K562 (cell line): ENCODE data around the gene MBOAT2. TPM values are rescaled to one million over a fixed set of nuclear protein-coding genes. Genes with fewer than 3 reads are reported as not detected.

Experiments
- ARID1B ChIP-seq: fragments of 450-650 bp; IDR thresholded peaks from 2 replicates; pipeline ENCODE4 v1.6.1; 2016; ENCODE audit warnings: antibody characterized with exemption, mild to moderate bottlenecking, inconsistent platforms
- CSDE1 ChIP-seq, 2 experiments: fragments of 450-650 bp; IDR thresholded peaks; 2 replicates each; pipeline ENCODE4 v1.6.1; 2016; ENCODE audit warnings: mild to moderate bottlenecking in 1 of 2
- IRF2 ChIP-seq: sonication (generic); formaldehyde crosslinking; IDR thresholded peaks from 2 replicates; pipeline ENCODE4 v1.8.1; 2022; ENCODE audit warnings: mild to moderate bottlenecking, missing genetic modification reagents
- JUND ChIP-seq, 2 experiments: IDR thresholded peaks; 2 replicates in 1 of 2; 3 replicates in 1 of 2; pipeline ENCODE4 v1.6.1; 2011; ENCODE audit warnings: borderline replicate concordance in 2 of 2, low read depth in 2 of 2, low read length in 2 of 2, improper control_type of control experiment in 1 of 2, missing biosample characterization in 1 of 2, missing genetic modification characterization in 1 of 2, missing genetic modification reagents in 1 of 2
- PPARD ChIP-seq: fragments of 250-450 bp; sonication (Bioruptor Pico); IDR thresholded peaks from 2 replicates; pipeline ENCODE4 v1.8.0; 2022; ENCODE audit warnings: inconsistent platforms, mild to moderate bottlenecking, moderate library complexity
- ZNF280B ChIP-seq: fragments of 250-450 bp; sonication (Bioruptor Pico); IDR thresholded peaks from 2 replicates; pipeline ENCODE4 v1.5.1; 2021; ENCODE audit warnings: mild to moderate bottlenecking
- ZNF398 ChIP-seq: fragments of 250-450 bp; sonication (Bioruptor Pico); IDR thresholded peaks from 2 replicates; pipeline ENCODE4 v1.8.0; 2021; ENCODE audit warnings: moderate library complexity, mild to moderate bottlenecking, inconsistent platforms
- ZNF436 ChIP-seq: fragments of 250-450, 450-650 bp; sonication (Bioruptor Pico); formaldehyde crosslinking; IDR thresholded peaks from 2 replicates; pipeline ENCODE4 v1.7.0; 2020; ENCODE audit warnings: mild to moderate bottlenecking
- polyA plus RNA-seq, 8 experiments: library from polyadenylated mRNA; depleted of rRNA in 4 of 8; stranded (reverse) in 5 of 8; unstranded in 3 of 8; fragments of >200 nt; fragmentation: Nextera tagmentation in 2 of 8; fragmentation: Illumina TruSeq in 1 of 8; extraction: Ambion mirVana in 2 of 8; extraction: Trizol in 1 of 8; gene quantifications; 2 replicates each; pipeline versions ENCODE4 v1.2.1 to v1.2.3, GENCODE V29; 2011 to 2014; ENCODE audit warnings: inconsistent platforms in 1 of 8, missing spikeins in 1 of 8
- total RNA-seq, 7 experiments: library from RNA; depleted of rRNA in 6 of 7; stranded (reverse); fragments of >200 nt in 6 of 7; fragmentation: Illumina TruSeq in 2 of 7; extraction: Trizol in 2 of 7; gene quantifications; 2 replicates each; pipeline versions ENCODE4 v1.2.1 to v1.2.3, GENCODE V29; 2011 to 2021; ENCODE audit warnings: low replicate concordance in 1 of 7
- TF ChIP-seq, protein P1 (sequence below): fragments of 200-600 bp; sonication (generic); IDR thresholded peaks from one replicate; pipeline ENCODE4 v1.6.1; 2012; ENCODE audit warnings: mild to moderate bottlenecking, low read depth, low read length, inconsistent platforms
- TF ChIP-seq, protein P2 (sequence below): sonication (generic); formaldehyde crosslinking; IDR thresholded peaks from 2 replicates; pipeline ENCODE4 v1.8.1; 2022; ENCODE audit warnings: missing genetic modification reagents

Gene MBOAT2
- total and polyA plus RNA-seq, 9 of the 15 experiments (the other 6 are each of a cell fraction or from before 2014, with no cell fraction given), result 8.4 to 122 (median 27.6) TPM

GRCh38 chr2:8934338-8934737 lies 69.1 kb downstream of the MBOAT2 start (continued):
- TF ChIP-seq, protein P1, sequence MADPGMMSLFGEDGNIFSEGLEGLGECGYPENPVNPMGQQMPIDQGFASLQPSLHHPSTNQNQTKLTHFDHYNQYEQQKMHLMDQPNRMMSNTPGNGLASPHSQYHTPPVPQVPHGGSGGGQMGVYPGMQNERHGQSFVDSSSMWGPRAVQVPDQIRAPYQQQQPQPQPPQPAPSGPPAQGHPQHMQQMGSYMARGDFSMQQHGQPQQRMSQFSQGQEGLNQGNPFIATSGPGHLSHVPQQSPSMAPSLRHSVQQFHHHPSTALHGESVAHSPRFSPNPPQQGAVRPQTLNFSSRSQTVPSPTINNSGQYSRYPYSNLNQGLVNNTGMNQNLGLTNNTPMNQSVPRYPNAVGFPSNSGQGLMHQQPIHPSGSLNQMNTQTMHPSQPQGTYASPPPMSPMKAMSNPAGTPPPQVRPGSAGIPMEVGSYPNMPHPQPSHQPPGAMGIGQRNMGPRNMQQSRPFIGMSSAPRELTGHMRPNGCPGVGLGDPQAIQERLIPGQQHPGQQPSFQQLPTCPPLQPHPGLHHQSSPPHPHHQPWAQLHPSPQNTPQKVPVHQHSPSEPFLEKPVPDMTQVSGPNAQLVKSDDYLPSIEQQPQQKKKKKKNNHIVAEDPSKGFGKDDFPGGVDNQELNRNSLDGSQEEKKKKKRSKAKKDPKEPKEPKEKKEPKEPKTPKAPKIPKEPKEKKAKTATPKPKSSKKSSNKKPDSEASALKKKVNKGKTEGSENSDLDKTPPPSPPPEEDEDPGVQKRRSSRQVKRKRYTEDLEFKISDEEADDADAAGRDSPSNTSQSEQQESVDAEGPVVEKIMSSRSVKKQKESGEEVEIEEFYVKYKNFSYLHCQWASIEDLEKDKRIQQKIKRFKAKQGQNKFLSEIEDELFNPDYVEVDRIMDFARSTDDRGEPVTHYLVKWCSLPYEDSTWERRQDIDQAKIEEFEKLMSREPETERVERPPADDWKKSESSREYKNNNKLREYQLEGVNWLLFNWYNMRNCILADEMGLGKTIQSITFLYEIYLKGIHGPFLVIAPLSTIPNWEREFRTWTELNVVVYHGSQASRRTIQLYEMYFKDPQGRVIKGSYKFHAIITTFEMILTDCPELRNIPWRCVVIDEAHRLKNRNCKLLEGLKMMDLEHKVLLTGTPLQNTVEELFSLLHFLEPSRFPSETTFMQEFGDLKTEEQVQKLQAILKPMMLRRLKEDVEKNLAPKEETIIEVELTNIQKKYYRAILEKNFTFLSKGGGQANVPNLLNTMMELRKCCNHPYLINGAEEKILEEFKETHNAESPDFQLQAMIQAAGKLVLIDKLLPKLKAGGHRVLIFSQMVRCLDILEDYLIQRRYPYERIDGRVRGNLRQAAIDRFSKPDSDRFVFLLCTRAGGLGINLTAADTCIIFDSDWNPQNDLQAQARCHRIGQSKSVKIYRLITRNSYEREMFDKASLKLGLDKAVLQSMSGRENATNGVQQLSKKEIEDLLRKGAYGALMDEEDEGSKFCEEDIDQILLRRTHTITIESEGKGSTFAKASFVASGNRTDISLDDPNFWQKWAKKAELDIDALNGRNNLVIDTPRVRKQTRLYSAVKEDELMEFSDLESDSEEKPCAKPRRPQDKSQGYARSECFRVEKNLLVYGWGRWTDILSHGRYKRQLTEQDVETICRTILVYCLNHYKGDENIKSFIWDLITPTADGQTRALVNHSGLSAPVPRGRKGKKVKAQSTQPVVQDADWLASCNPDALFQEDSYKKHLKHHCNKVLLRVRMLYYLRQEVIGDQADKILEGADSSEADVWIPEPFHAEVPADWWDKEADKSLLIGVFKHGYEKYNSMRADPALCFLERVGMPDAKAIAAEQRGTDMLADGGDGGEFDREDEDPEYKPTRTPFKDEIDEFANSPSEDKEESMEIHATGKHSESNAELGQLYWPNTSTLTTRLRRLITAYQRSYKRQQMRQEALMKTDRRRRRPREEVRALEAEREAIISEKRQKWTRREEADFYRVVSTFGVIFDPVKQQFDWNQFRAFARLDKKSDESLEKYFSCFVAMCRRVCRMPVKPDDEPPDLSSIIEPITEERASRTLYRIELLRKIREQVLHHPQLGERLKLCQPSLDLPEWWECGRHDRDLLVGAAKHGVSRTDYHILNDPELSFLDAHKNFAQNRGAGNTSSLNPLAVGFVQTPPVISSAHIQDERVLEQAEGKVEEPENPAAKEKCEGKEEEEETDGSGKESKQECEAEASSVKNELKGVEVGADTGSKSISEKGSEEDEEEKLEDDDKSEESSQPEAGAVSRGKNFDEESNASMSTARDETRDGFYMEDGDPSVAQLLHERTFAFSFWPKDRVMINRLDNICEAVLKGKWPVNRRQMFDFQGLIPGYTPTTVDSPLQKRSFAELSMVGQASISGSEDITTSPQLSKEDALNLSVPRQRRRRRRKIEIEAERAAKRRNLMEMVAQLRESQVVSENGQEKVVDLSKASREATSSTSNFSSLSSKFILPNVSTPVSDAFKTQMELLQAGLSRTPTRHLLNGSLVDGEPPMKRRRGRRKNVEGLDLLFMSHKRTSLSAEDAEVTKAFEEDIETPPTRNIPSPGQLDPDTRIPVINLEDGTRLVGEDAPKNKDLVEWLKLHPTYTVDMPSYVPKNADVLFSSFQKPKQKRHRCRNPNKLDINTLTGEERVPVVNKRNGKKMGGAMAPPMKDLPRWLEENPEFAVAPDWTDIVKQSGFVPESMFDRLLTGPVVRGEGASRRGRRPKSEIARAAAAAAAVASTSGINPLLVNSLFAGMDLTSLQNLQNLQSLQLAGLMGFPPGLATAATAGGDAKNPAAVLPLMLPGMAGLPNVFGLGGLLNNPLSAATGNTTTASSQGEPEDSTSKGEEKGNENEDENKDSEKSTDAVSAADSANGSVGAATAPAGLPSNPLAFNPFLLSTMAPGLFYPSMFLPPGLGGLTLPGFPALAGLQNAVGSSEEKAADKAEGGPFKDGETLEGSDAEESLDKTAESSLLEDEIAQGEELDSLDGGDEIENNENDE, result no peak
- TF ChIP-seq ARID1B, result peak; percentile 54
- TF ChIP-seq ZNF436 (CRISPR knock-in tag), result no peak
- no peak for TF ChIP-seq ZNF280B (CRISPR knock-in tag)
- TF ChIP-seq JUND (IDR thresholded peaks at IDR 0.05; ENCODE audit: borderline replicate concordance, low read depth, low read length), result no peak
- 0 out of 3 replicates have a peak, but pooled peaks have one; percentile 26 for TF ChIP-seq JUND (tag; IDR thresholded peaks at IDR 0.05; ENCODE audit: borderline replicate concordance, low read depth, low read length)
- TF ChIP-seq ZNF398 (CRISPR knock-in tag), result no peak
- TF ChIP-seq CSDE1 (IDR thresholded peaks at IDR 0.05), result no peak
- no peak for TF ChIP-seq PPARD (CRISPR knock-in tag)
- no peak for TF ChIP-seq IRF2 (CRISPR knock-in tag)
- TF ChIP-seq, protein P2, sequence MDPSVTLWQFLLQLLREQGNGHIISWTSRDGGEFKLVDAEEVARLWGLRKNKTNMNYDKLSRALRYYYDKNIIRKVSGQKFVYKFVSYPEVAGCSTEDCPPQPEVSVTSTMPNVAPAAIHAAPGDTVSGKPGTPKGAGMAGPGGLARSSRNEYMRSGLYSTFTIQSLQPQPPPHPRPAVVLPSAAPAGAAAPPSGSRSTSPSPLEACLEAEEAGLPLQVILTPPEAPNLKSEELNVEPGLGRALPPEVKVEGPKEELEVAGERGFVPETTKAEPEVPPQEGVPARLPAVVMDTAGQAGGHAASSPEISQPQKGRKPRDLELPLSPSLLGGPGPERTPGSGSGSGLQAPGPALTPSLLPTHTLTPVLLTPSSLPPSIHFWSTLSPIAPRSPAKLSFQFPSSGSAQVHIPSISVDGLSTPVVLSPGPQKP (CRISPR knock-in tag), result no peak
